ENCODE measurements around the gene FBXL16.

FBXL16 gene

GRCh38 chr16:674968-675883 is 30.4 kb downstream of the FBXL16 start, which contains the start of gene RHBDL1 (continued):
- TF ChIP-seq GLIS2 (tag by site-specific recombination; IDR thresholded peaks at IDR 0.05): 0 out of 2 replicates have a peak, but pooled peaks have one; percentile 10
- TF ChIP-seq ZNF350 (tag by site-specific recombination; IDR thresholded peaks at IDR 0.05): no peak
- no peak for TF ChIP-seq YY1 (tag by site-specific recombination; IDR thresholded peaks at IDR 0.05)
- no peak for TF ChIP-seq ZFP37 (tag by site-specific recombination; IDR thresholded peaks at IDR 0.05)
- TF ChIP-seq ZNF404 (tag by site-specific recombination; IDR thresholded peaks at IDR 0.05): no peak
- TF ChIP-seq ZSCAN16 (tag by site-specific recombination; IDR thresholded peaks at IDR 0.05): no peak
- TF ChIP-seq SP3 (tag by site-specific recombination; IDR thresholded peaks at IDR 0.05): no peak
- TF ChIP-seq ZBTB8A (tag by site-specific recombination; IDR thresholded peaks at IDR 0.05): no peak
- no peak for TF ChIP-seq ZBTB10 (tag by site-specific recombination; IDR thresholded peaks at IDR 0.05)
- no peak for TF ChIP-seq ZSCAN5A (tag by site-specific recombination; IDR thresholded peaks at IDR 0.05)
- TF ChIP-seq ZNF510 (tag by site-specific recombination; IDR thresholded peaks at IDR 0.05; ENCODE audit: insufficient replicate concordance): no peak
- no peak for TF ChIP-seq ZNF549 (tag by site-specific recombination; IDR thresholded peaks at IDR 0.05)
- TF ChIP-seq ZNF114 (tag by site-specific recombination; IDR thresholded peaks at IDR 0.05): no peak
- no peak for TF ChIP-seq ZNF423 (tag by site-specific recombination; IDR thresholded peaks at IDR 0.05)
- TF ChIP-seq ZBTB11 (tag by site-specific recombination; conservative IDR thresholded peaks at IDR 0.05; ENCODE audit: low read depth): no peak
- no peak for TF ChIP-seq ZNF837 (tag by site-specific recombination; IDR thresholded peaks at IDR 0.05)
- TF ChIP-seq ZNF146 (tag by site-specific recombination; IDR thresholded peaks at IDR 0.05): no peak
- TF ChIP-seq INSM2 (tag by site-specific recombination; IDR thresholded peaks at IDR 0.05): 0 out of 2 replicates have a peak, but pooled peaks have one; percentile 11
- TF ChIP-seq ZNF341 (tag by site-specific recombination; IDR thresholded peaks at IDR 0.05; ENCODE audit: low read depth): peak; percentile 21; the same call in 1 of the 2 replicates
- peak; percentile 57; the same call in 1 of the 2 replicates for TF ChIP-seq PATZ1 (tag by site-specific recombination; IDR thresholded peaks at IDR 0.05)
- no peak for TF ChIP-seq ZNF645 (tag by site-specific recombination; IDR thresholded peaks at IDR 0.05)
- TF ChIP-seq ZNF335 (tag by site-specific recombination; conservative IDR thresholded peaks at IDR 0.05): no peak
- TF ChIP-seq OVOL3 (tag by site-specific recombination; IDR thresholded peaks at IDR 0.05): no peak

Measured in HEK293 (cell line).